GM12892 (cell line): Measurements from ENCODE around the gene EVI5L.

Source experiments
- POLR2A ChIP-seq: IDR thresholded peaks from 2 replicates; pipeline ENCODE4 v1.6.1; 2011; ENCODE audit warnings: low read depth, low read length, control low read depth
- POLR2AphosphoS5 ChIP-seq: IDR thresholded peaks from 2 replicates; pipeline ENCODE4 v1.6.1; 2011; ENCODE audit warnings: low read depth, low read length, control low read depth
- TAF1 ChIP-seq: IDR thresholded peaks from 2 replicates; pipeline ENCODE4 v1.6.1; 2011; ENCODE audit warnings: low read depth, mild to moderate bottlenecking, control low read depth, low read length, borderline replicate concordance

GRCh38 chr19:7799640-7800355 is 30.2 kb upstream of the EVI5L start:
- TF ChIP-seq POLR2AphosphoS5 (no peak), POLR2A (no peak), TAF1 (no peak)
